NCI-H146 treated with DMSO at 0.1 percent for 48 hours (cell line): Measurements from ENCODE around the gene TMC2.
A peak's percentile ranks its signal among the peaks of the same experiment; 100 is the strongest.
"Not testable (repeated sequence)": the region's sequence is repeated elsewhere in the genome, so short reads cannot be mapped to it uniquely, and the experiment has no call there.

Experiments
- DNase-seq: peaks from one replicate; lab custom pipeline; 2025; ENCODE audit not compliant: unreplicated experiment; lab: John Stamatoyannopoulos, UW

The TMC2 gene

DNA sequence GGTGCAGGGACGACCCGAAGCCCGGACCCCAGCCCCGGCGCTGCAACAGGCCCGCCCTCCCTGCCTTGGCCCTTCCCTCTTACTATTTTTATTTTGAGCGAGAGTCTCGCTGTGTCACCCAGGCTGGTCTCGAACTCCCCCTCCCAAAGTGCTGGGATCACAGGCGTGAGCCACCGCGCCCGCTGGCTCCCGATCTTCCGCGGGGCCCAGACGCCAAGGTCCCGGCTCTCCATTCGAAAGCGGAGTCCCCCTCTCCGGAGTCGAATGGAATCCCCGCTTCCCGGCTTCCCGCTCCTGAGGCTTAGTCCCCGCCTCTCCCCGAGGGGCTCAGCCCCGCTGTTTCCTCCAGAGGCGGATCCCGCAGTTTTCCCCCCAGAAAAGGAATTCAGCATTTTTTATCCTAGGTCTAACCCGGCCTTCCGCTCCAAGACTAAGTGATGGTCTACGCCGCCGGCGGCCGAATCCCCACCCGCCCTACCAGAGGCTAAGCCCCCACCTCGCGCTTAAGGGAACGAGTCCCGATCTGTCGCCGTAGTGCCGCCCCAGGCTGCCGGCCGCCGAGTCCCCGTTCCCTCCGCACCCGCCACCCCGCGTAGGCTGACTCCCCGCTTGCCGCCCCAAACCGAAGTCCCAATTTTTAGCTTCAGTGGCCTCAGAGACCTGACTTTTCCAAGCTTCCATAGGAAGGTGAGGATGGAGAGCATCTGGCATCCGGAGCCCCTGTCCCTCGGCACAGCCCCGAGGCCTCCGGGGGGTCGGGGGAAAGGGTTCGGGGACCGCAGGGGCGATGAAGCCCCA is 11.5 kb upstream of the TMC2 start:
- peak; percentile 55 for DNase-seq

DNA sequence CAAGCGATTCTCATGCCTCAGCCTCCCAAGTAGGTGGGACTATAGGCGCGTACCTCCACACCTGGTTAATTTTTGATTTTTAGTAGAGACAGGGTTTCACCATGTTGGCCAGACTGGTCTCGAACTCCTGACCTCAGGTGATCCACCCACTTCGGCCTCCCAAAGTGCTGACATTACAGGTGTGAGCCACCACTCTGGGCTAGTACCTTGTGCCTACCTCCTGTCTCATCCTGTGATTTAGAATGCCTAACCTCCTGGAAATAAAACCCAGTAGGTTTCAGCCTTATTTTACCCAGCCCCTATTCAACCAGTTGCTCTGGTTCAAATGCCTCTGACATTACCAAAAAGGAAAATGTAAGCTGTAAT is 10.2 kb upstream of the TMC2 start:
- DNase-seq, result not testable (repeated sequence)

DNA sequence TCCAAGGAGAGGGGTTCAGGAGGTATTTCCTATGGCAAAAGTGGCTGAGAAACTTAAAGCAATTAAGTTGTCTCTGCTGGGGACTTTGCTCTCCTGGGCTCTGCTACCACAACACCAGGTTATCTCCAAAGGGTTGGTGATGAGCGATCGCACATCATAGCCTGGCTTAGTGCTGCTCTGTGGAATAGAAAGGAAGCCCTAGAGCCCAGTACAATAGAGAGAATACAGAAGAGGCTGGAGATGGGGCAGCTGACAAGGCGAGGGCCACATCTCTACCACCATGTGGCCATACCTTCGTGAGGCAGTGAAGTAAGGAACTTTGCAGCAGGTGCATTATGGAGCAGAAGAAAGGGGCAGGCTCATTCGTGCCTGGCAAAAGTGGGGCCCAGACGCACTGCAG is 8.6 kb upstream of the TMC2 start:
- no peak for DNase-seq

DNA sequence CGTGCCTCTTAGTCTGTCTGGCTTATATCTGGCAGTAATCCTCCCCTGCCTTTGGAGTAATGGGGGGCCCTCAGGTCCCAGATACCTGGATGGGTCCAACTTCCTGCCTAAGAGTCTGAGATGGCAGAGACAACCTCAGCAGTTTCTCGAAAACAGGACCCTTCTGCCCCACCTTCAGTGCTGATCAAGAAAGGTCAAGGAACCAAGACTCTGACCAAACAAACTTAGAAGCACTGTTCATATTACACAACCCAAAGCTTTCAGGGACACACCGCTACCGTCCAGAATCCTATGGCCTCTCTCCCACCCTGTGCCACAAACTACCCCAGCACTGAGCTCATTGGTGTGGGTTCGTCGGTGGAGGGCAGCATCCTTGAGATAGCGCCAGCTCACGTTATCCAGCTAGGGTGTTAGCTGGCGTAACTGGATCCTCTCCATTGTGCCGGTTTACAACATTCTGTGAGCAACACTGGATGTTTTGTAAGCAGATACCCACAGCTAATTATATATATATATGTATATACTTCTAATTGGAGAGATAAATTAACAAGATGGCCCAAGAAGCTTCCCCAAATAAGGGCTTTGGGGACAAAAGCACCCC is 7.6 kb upstream of the TMC2 start:
- DNase-seq, result no peak

DNA sequence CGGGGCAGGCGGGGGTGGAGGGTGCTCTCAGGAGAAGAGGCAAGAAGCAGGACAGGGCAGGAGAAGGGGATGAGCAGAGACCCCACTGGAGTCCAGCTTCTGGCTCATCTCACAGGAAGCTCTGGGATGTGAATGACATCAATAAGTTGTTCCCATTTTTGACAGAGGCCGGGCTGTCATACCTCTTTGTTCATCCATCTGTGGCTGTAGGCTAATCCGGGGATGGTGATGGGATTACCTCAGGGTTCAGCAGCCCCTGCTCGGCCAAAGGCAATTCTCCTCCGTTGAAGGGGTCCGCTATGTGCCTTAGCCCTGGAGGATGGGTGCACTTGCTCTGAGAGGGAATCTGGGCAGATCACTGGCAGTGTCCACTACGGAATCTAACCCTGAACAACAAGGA is 3.3 kb upstream of the TMC2 start:
- no peak for DNase-seq

DNA sequence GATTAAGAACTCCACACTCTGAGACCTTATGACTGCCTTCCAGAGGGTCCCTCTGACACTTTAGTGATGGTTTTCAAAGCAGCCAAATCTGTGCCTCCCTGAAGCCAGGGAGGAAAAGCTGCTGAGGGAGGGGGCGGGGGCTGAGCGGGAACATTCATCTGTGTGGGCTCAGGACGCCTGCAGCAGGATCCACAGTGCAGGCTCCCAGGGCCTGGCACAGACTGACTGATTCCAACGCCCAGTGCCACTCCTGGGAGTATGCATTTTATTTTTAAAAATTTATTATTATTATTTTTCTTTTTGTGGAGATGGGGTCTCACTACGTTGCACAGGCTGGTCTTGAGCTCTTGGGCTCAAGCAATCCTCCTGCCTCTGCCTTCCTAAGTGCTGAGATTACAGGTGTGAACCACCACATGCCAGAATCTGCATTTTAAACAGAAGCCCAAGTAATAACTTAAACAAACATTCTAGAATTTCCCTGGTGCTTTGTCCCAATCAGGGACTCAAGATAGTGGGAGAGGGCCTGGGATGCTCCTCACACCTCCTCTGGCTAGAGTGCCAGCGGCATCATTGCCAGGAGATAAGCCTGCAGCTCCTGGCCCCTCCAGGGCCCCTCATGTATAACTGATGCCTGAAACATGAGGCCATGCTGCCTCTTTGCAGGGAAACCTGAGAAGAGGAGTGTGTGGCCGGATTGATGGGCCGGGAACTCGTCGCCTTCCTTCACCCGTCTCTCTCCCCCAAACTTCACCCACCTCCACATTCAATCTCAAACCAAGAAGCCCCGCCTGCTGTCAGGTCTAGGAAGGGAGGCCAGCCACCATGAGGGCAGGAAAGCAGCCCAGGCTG is 438 bp upstream of the TMC2 start:
- DNase-seq, result no peak

DNA sequence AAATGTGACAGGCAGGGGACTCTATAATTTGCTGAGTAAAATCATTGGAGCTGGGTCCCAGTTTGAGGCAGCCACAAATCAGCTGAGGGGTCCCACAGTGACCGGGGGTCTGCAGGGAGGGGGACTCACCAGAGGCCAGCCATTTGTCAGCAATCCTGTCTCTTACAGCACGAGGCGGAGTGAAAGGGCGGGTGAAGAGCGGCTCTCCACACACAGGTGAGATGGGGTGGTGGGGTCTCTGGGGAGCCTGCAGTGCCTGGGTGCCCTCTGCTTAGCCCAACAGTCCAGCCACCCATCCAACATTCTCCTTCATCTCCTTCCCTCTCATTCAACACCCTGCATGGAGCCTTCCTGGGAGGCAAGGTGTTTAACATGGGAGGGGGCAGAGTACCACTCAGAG is 728 bp downstream of the TMC2 start:
- DNase-seq, result no peak

DNA sequence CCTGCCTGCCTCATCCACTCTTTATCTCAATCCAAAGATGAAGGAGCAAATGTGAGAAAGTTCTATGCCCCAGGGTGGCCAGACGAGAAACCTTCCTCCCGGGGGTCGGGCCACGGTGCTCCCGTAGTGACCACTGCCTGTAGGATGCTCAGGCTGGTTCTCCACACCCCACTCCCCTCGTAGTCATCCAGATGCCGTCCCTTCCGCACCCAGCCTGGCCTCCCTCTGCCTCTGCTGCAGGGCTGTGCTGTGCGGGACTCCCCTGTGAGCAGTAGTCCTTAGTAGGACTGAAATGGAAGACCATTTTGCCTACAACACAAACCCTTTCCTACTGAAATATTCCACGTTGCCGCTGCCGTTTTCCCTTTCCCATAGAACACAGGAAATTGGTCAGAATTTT is 2.0 kb downstream of the TMC2 start:
- DNase-seq, result no peak

DNA sequence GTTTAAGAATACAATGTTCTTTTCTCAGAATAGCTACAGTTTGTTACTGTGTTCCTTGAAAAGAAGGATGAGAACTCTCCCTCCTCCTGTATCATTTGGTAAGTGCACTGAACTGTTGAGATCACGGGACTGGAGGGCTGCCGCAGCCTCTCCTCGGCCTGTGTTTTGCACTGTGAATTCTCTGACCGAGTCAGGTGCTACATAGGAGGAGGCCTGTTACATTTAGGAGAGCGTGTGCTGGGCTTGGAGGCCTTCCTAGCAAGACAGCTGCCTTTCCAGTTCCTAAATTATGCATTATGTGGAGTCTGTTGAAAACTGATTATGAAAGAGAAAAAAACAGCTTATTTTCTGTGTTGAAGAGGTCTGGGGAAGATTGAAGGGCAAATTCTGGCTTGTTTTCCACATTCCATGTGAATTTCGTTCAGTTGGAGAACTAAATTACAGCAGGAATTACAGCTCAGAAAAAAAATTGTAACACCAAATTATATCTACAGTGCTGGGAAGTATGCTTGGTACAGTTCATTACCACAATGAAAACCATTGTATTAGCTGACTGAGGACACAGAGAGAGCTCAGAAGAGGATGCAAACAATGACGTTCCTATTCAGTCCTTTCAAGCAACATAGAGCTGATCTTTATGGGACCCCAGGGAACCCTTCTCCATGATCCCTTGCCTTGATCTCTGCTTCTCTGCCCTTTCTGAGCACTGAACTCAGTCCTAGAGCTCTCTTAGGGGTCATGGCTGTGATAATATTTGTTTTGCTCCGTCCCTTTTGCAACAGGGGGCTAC is 2.8 kb downstream of the TMC2 start:
- DNase-seq, result no peak

DNA sequence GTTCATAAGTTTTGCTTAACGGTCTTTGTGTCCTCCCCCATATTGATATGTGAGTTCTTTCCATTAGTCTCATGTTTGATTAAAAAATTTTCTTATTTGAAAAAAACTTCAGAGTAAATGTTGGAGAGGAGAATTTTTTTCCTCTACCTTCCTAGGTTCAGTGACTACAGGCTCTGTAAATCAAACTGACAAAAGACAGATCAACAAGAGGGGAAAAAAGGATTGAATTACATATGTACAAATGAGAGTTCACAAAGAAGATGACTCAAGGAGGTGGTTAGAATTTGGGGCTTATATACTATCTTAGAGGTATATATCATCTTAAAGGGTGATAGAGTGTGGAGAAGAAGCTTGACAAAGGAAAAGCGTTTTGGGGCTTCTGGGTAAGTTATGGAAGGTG is 5.6 kb downstream of the TMC2 start:
- no peak for DNase-seq

DNA sequence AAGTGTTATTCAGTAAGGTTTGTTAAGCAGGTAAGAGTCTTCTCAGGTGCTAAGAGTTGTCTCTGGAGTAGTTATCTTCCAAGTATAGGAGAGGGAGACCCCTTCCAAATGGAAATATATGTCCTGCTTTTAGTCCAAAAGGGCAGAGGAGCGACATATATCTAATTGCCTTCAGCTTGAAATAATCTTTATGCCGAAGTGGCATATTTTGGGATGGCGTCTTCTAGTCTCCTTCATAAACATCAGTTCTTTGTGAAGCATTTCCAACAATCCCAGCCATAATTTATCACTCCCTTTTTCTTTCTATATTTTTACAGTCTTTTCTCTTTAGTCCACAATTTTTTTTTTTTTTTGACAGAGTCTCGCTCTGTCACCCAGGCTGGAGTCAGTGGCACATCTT is 6.0 kb downstream of the TMC2 start:
- DNase-seq, result no peak

DNA sequence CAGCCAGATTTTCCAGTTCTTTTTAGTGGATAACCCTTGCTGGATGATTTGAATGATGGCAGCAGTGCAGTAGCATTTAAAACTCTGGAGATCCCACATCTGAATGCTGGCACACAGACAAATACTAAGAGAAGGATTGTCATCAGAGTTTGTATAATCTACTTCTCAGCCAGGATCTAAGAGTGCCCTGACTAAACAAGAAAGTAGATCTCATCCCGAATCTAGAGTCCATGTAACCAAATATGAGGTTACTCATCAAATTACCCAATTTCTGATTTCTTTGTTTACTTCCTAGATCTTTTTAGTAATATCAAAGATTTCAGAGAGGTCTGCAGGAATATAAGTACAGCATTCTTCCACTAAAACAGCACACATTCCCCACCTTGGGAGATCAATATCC is 7.8 kb downstream of the TMC2 start:
- DNase-seq, result no peak

DNA sequence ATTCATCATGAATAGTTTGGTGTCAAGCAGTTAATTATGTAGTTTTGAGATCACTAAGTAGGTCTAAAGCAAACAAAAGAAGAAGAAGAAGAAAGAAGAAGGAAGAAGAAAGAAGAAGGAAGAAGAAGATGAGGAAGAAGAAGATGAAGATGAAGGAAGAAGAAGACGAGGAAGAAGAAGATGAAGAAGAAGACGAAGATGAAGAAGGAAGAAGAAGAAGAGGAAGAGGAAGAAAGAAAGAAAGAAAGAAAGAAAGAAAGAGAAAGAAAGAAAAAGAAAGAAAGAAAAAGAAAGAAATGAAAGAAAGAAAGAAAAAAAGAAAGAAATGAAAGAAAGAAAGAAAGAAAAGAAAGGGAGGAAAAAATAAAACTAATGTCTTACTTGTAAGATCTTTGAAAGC is 9.2 kb downstream of the TMC2 start:
- DNase-seq, result no peak

DNA sequence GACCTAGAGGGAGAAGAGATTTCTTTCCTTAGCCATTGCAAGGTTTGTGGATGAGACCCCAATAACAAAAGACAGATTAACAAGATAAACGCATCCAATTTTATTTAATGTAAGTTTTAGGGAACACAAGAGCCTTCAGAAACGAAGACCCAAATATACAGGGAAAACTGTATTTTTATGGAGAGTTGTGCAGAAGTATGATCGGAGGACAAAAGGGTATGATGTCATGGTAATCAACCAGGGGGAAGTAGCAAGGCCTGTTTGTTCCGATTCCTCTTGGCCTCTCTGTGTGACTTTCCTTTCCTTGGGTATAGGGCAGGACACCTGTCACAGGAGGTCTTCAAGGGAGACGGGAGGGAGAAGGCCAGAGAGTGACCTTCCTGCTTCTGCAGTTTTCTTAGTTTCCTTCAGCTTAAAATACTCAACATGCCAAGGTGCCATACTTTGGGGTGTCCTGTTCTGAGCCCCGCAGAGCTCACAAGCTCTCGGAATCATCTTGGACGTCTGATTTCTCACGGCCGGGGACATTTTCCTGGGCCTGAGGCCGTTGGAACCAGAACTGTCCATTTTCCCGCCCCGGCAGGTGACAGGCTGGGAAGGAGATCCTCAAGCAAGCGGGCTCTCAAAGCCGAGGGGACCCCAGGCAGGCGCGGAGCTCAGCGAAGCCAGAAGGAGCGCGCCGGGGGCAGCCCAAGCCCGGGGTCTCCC is 21.7 kb downstream of the TMC2 start:
- no peak for DNase-seq

DNA sequence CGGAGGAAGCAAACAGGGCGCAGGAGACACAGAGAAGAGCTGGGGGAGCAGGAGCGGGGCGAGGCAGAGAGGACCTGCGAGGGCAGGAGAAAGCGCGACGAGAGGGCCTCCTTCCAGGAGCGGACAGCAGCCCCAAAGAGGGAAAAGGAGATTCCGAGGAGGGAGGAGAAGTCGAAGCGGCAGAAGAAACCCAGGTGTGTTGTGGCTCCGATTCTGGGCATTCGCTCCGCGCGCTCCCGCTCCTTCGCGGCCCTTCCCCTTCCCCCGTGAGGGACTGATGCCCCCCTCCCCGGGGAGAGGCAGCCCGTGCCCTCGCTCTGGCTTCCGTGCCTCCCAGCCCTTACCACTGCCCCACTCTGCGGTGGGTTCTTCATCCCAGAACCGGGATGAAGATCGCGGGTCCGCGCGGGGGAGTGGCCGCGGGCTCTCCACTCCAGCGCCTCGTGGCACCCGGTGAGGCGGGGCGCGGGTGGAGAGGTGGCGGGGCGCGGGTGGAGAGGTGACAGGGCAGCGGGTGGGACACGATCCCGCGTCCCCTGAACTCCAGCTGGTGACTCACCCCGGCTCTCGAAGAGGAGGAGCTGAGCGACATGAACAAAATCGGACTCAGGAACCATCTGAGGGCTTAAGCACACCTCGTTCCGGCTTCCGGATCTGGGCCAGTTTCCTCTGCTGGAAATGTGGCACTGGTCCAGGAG is 22.4 kb downstream of the TMC2 start:
- no peak for DNase-seq

DNA sequence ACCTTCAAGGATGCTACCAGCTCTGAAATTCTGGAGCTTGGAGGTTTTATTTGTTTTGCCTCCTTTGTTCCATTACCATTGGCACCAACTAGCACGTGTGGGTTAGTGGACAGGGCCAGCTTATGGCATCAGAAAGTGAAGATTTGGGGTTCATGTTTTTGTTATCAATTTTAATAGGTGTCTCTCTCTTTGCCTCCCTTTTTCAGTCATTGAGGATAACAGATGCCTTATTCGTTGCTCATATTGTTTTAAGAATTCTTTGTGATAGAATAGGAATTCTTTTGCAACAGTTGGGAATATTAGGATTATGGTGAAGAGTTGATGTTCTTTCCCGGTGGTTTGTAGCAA is 22.9 kb downstream of the TMC2 start:
- DNase-seq, result no peak

DNA sequence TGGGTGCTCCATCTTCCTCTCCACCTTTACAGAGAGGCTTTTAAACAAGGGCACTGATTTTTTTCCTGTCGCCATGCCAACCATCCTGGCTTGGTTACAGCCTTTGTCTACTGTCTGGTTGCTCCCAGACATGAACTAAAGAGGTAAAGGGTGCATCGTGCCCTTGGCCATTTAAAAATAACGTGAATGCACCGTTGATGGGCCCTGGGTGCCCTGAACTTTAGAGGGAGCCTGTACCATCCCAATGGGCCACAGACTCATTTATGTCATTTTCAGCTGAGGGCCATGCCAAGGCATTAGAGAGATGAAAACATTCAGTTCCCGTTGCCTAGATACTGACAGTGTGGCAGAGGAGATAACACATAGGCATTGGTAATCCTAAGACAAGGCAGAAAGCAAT is 23.3 kb downstream of the TMC2 start:
- no peak for DNase-seq

DNA sequence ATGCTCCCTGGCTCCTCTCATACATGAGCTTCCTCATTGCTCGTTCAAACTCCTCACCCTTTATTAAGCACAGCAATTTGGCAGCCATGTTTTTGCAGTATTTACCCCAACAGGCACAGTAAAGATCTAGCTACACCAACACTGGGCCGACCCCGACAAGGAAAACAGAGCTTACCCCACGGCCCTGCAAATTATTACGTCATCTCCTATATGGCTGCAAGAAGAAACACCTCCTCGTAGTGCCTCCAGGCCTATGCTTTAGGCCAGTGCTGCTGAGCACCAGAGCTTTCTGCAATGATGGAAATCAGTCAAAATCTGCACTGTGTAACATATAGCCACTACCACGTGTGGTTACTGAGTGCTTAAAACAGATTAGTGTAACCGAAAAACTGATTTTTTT is 26.7 kb downstream of the TMC2 start:
- DNase-seq, result no peak

DNA sequence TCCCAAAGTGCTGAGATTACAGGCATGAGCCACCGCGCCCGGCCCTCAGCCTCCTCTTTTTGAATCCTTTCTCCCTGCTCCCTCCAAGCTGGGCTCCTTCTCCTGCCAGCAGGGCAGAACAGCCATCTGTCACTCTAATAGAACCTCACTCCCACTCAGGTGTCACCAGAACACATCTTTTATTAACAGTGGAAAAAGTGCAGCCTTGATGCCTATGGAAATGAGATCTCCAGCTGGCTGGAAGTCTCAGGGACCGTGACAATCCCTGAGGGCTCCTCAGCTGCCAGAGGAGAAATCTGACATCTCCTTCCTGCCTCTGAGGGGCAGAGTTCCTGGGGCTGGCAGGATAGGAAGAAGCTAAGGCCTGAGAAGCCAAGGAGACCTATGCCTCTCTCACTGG is 28.0 kb downstream of the TMC2 start:
- DNase-seq, result no peak

DNA sequence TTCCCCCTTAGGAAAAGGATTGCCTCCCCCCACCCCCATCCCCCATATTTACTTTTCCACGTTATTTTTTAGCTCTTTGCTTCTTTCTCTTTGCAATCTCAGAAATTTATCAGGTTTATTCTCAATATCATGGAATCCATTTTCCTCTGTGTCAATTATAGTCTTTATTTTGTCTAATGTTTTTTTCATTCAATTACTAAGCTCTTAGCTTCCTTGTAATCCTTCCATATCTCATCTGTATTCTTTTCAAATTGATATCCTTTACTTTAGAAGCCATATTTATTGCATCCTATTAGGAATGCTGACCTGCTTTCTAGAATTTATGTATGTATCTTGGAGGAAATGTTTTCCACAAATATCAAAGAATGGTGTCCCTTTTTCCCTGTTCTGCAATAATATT is 39.3 kb downstream of the TMC2 start:
- DNase-seq, result no peak
